Fibroblast of lung (primary cell): Measurements from ENCODE around the gene TSBP1. TPM values are rescaled to one million over a fixed set of nuclear protein-coding genes. Genes with fewer than 3 reads are reported as not detected.

Source experiments
- DNase-seq, 2 donors: peaks; one replicate each; pipeline versions ENCODE4 v3.0.0 to v3.0.0-alpha.2; 2010; ENCODE audit warnings: low read depth in 2 of 2
- H2AFZ ChIP-seq: 2 replicates; pipeline ENCODE4 v1.5.1; 2012; ENCODE audit warnings: low read length, control low read depth, inconsistent platforms
- H3K27ac ChIP-seq: 2 replicates; pipeline ENCODE4 v1.5.1; 2011; ENCODE audit warnings: low read length, control low read depth; ENCODE audit not compliant: insufficient read depth
- H3K27me3 ChIP-seq: 2 replicates; pipeline ENCODE4 v1.5.1; 2011; ENCODE audit warnings: mild to moderate bottlenecking, low read length; ENCODE audit not compliant: control insufficient read depth, insufficient read depth
- H3K36me3 ChIP-seq: 2 replicates; pipeline ENCODE4 v1.5.1; 2011; ENCODE audit warnings: low read length; ENCODE audit not compliant: control insufficient read depth, insufficient read depth
- H3K4me1 ChIP-seq: 2 replicates; pipeline ENCODE4 v1.5.1; 2011; ENCODE audit warnings: low read length; ENCODE audit not compliant: control insufficient read depth, insufficient read depth; ENCODE audit errors: extremely low read depth
- H3K4me2 ChIP-seq: 2 replicates; pipeline ENCODE4 v1.5.1; 2011; ENCODE audit warnings: low read length, control low read depth; ENCODE audit not compliant: insufficient read depth; ENCODE audit errors: extremely low read depth
- H3K4me3 ChIP-seq, 4 experiments: fragments of 200-600 bp in 1 of 4; sonication (generic) in 1 of 4; replicated peaks in 1 of 4; 2 replicates each; pipeline ENCODE4 v1.5.1; 2011 to 2016; ENCODE audit warnings: low read length in 4 of 4, low read depth in 3 of 4, mild to moderate bottlenecking in 3 of 4, control low read depth in 2 of 4, inconsistent platforms in 1 of 4, mixed read lengths in 1 of 4; ENCODE audit not compliant: insufficient read depth in 1 of 4; ENCODE audit errors: control extremely low read depth in 1 of 4
- H3K79me2 ChIP-seq: 2 replicates; pipeline ENCODE4 v1.5.1; 2012; ENCODE audit warnings: mild to moderate bottlenecking, low read length, inconsistent platforms; ENCODE audit not compliant: control insufficient read depth, insufficient read depth
- H3K9ac ChIP-seq: 2 replicates; pipeline ENCODE4 v1.5.1; 2011; ENCODE audit warnings: mild to moderate bottlenecking, low read length, control low read depth; ENCODE audit not compliant: insufficient read depth
- H3K9me3 ChIP-seq: 2 replicates; pipeline ENCODE4 v1.5.1; 2012; ENCODE audit warnings: low read depth, low read length; ENCODE audit not compliant: control insufficient read depth, insufficient read depth
- H4K20me1 ChIP-seq: 2 replicates; pipeline ENCODE4 v1.5.1; 2011; ENCODE audit warnings: low read length; ENCODE audit not compliant: control insufficient read depth, insufficient read depth; ENCODE audit errors: extremely low read depth
- EZH2 ChIP-seq: IDR thresholded peaks from 2 replicates; pipeline ENCODE4 v1.5.1; 2012; ENCODE audit warnings: low read length, control low read depth, mild to moderate bottlenecking; ENCODE audit errors: missing control alignments
- polyA plus RNA-seq, 2 donors: library from polyadenylated mRNA; depleted of rRNA in 1 of 2; stranded (reverse) in 1 of 2; unstranded in 1 of 2; fragments of >200 nt; gene quantifications; 2 replicates each; pipeline ENCODE4 v1.2.1, GENCODE V29; 2011 to 2012; ENCODE audit warnings: missing spikeins in 1 of 2
- total RNA-seq: library from RNA; depleted of rRNA; stranded (reverse); fragments of >200 nt; gene quantifications from 2 replicates; pipeline ENCODE4 v1.2.1, GENCODE V29; 2014
- TF ChIP-seq, protein P1 (sequence below), 2 donors: IDR thresholded peaks in 1 of 2; conservative IDR thresholded peaks in 1 of 2; 1 replicate in 1 of 2; 2 replicates in 1 of 2; pipeline ENCODE4 v1.5.1; 2011 to 2012; ENCODE audit warnings: low read length in 2 of 2, control low read depth in 1 of 2, inconsistent platforms in 1 of 2, low read depth in 1 of 2, mild to moderate bottlenecking in 1 of 2

TSBP1 gene
- total and polyA plus RNA-seq, 2 donors (not counting 1 experiment from before 2014, with no cell fraction given) = not detected

DNA sequence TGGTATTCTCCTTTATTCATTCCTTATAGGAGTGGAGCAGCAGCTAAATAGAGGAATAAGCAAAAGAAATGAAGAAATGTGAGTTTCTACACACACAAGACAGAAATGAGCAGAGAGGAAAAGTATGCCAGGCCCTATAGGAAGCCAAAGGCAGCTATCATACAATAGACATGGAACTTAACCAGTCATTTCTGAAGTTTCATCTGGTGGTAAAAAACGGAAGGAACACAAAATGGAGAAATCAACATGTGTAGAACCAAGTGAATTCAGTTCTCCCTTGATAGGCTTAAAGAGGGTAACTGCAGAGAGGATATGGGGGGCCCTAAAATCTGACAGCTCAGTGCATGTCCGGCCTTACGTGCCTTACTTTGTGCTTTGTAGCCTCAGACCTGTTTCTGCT is 44.6 kb downstream of the TSBP1 start:
- Histone ChIP-seq H3K4me3 (no peak overlapping the region), H3K9ac (no peak overlapping the region), H3K36me3 (no peaks in the 10 kb centered on the region), H3K9me3 (no peaks in the 10 kb centered on the region), H3K4me1 (no peaks in the 10 kb centered on the region), H3K79me2 (no peaks in the 10 kb centered on the region), H2AFZ (no peak overlapping the region), H3K27me3 (no peaks in the 10 kb centered on the region), H3K27ac (no peak overlapping the region), H4K20me1 (no peaks in the 10 kb centered on the region), H3K4me2 (no peak overlapping the region)
- no peak for DNase-seq
- TF ChIP-seq EZH2 = no peak
- TF ChIP-seq, protein P1, sequence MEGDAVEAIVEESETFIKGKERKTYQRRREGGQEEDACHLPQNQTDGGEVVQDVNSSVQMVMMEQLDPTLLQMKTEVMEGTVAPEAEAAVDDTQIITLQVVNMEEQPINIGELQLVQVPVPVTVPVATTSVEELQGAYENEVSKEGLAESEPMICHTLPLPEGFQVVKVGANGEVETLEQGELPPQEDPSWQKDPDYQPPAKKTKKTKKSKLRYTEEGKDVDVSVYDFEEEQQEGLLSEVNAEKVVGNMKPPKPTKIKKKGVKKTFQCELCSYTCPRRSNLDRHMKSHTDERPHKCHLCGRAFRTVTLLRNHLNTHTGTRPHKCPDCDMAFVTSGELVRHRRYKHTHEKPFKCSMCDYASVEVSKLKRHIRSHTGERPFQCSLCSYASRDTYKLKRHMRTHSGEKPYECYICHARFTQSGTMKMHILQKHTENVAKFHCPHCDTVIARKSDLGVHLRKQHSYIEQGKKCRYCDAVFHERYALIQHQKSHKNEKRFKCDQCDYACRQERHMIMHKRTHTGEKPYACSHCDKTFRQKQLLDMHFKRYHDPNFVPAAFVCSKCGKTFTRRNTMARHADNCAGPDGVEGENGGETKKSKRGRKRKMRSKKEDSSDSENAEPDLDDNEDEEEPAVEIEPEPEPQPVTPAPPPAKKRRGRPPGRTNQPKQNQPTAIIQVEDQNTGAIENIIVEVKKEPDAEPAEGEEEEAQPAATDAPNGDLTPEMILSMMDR (conservative IDR thresholded peaks at IDR 0.05 in 1 of 2, IDR thresholded peaks at IDR 0.05 in 1 of 2; ENCODE audit: low read depth in 1 of 2, low read length in 2 of 2) = no peak

DNA sequence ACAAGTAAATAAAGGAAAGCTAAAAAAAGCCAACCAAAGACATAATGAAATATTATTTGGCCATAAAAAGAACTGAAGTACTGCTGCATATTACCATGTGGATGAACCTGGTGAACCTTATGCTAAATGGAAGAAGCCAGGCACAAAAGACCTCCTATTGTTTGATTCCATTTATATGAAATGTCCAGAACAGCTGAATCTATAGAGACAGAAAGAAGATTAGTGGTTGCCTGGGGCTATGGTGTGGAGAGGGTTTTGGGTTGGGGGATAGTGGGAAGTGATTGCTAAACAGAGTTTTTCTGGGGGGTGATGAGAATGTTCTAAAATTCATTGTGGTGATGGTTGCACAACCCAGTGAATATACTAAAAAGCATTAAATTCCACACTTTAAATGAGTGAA is 53.2 kb downstream of the TSBP1 start:
- Histone ChIP-seq H3K9ac (no peak overlapping the region), H3K27ac (no peak overlapping the region), H3K4me3 (no peak overlapping the region), H4K20me1 (no peaks in the 10 kb centered on the region), H3K9me3 (no peaks in the 10 kb centered on the region), H3K27me3 (no peaks in the 10 kb centered on the region), H3K79me2 (no peaks in the 10 kb centered on the region), H3K36me3 (no peaks in the 10 kb centered on the region), H3K4me2 (no peak overlapping the region), H3K4me1 (no peaks in the 10 kb centered on the region), H2AFZ (no peak overlapping the region)
- DNase-seq = no peak
- TF ChIP-seq, protein P1 (conservative IDR thresholded peaks at IDR 0.05 in 1 of 2, IDR thresholded peaks at IDR 0.05 in 1 of 2; ENCODE audit: low read depth in 1 of 2, low read length in 2 of 2) = no peak
- no peak for TF ChIP-seq EZH2

DNA sequence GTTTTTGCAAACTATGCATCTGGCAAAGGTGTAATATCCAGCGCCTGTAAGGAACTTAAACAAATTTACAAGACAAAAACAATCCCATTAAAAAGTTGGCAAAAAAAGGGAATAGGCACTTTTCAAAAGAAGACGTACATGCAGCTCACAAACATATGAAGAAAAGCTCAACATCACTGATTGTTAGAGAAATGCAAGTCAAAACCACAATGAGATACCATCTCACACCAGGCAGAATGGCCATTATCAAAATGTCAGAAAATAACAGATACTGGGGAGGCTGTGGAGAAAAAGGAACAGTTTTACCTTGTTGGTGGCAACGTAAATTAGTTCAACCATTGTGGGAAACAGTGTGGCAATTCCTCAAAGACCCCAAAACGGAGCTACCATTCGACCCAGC is 54.2 kb downstream of the TSBP1 start:
- DNase-seq = no peak
- Histone ChIP-seq H3K36me3 (no peaks in the 10 kb centered on the region), H3K27ac (no peak overlapping the region), H3K9ac (no peak overlapping the region), H3K79me2 (no peaks in the 10 kb centered on the region), H4K20me1 (no peaks in the 10 kb centered on the region), H3K9me3 (no peaks in the 10 kb centered on the region), H2AFZ (no peak overlapping the region), H3K4me1 (no peaks in the 10 kb centered on the region), H3K27me3 (no peaks in the 10 kb centered on the region), H3K4me2 (no peak overlapping the region), H3K4me3 (no peak overlapping the region)
- TF ChIP-seq, protein P1 (conservative IDR thresholded peaks at IDR 0.05 in 1 of 2, IDR thresholded peaks at IDR 0.05 in 1 of 2; ENCODE audit: low read depth in 1 of 2, low read length in 2 of 2) = no peak
- TF ChIP-seq EZH2 = no peak
